H1 (cell line): ENCODE measurements around the gene CAPN2. TPM values are rescaled to one million over a fixed set of nuclear protein-coding genes. Genes with fewer than 3 reads are reported as not detected.

ENCODE experiments used
- CTCF ChIA-PET: fragments of 300-600 bp; sonication (Branson Sonifier 250); formaldehyde crosslinking; loops from one replicate; lab custom pipeline; 2021; ENCODE audit not compliant: partially characterized antibody; lab: Charles Lee
- POLR2A ChIA-PET: fragments of 300-600 bp; sonication (Branson Sonifier 250); formaldehyde crosslinking; loops from one replicate; lab custom pipeline; 2021; ENCODE audit warnings: inconsistent platforms; ENCODE audit not compliant: partially characterized antibody; lab: Charles Lee
- DNase-seq, 2 experiments: peaks; one replicate each; pipeline versions ENCODE4 v3.0.0 to v3.0.0-alpha.2; 2010 to 2022; ENCODE audit warnings: low spot score in 2 of 2, low read depth in 1 of 2, mixed read lengths in 1 of 2
- FAIRE-seq: peaks from 2 replicates; lab custom pipeline; 2011; peaks lifted over from hg19 to GRCh38; lab: Jason Lieb, UNC
- H2AFZ ChIP-seq: 2 replicates; pipeline ENCODE4 v1.8.1; 2012; ENCODE audit warnings: low read length, inconsistent platforms
- H2AK5ac ChIP-seq: 2 replicates; pipeline ENCODE4 v1.6.1; 2013; ENCODE audit warnings: low read depth, low read length
- H2BK120ac ChIP-seq: replicated peaks from 2 replicates; pipeline ENCODE3; 2013; ENCODE audit warnings: low read depth, low read length, inconsistent platforms
- H2BK12ac ChIP-seq: 2 replicates; pipeline ENCODE4 v1.6.1; 2013; ENCODE audit warnings: low read depth, low read length
- H2BK15ac ChIP-seq: 2 replicates; pipeline ENCODE4 v1.6.1; 2013; ENCODE audit warnings: low read length
- H2BK20ac ChIP-seq: 2 replicates; pipeline ENCODE4 v1.6.1; 2013; ENCODE audit warnings: low read length
- H2BK5ac ChIP-seq: 2 replicates; pipeline ENCODE4 v1.6.1; 2013; ENCODE audit warnings: low read depth, low read length
- H3K14ac ChIP-seq: 2 replicates; pipeline ENCODE4 v1.6.1; 2013; ENCODE audit warnings: inconsistent platforms; ENCODE audit not compliant: insufficient read length
- H3K18ac ChIP-seq: 2 replicates; pipeline ENCODE4 v1.6.1; 2013; ENCODE audit warnings: low read length; ENCODE audit errors: extremely low read depth
- H3K23ac ChIP-seq: 2 replicates; pipeline ENCODE4 v1.6.1; 2013; ENCODE audit warnings: inconsistent platforms; ENCODE audit not compliant: insufficient read length
- H3K23me2 ChIP-seq: 2 replicates; pipeline ENCODE4 v1.6.1; 2013; ENCODE audit warnings: low read depth, low read length
- H3K27ac ChIP-seq: 2 replicates; pipeline ENCODE4 v1.6.1; 2011; ENCODE audit warnings: low read depth, low read length, inconsistent platforms
- H3K27me3 ChIP-seq, 4 experiments: replicated peaks in 1 of 4; 1 replicate in 1 of 4; 2 replicates in 3 of 4; pipeline versions ENCODE4 v1.6.1 to v1.8.1; 2011 to 2013; ENCODE audit warnings: low read length in 3 of 4, mild to moderate bottlenecking in 3 of 4, inconsistent platforms in 2 of 4, mixed read lengths in 2 of 4, moderate library complexity in 1 of 4; ENCODE audit not compliant: control insufficient read depth in 3 of 4, insufficient read depth in 3 of 4; ENCODE audit errors: extremely low read depth in 1 of 4
- H3K36me3 ChIP-seq, 4 experiments: 2 replicates each; pipeline versions ENCODE4 v1.6.1 to v1.8.1; 2011 to 2013; ENCODE audit warnings: mild to moderate bottlenecking in 4 of 4, low read length in 3 of 4, moderate library complexity in 2 of 4, control low read depth in 1 of 4, inconsistent platforms in 1 of 4; ENCODE audit not compliant: insufficient read depth in 4 of 4, control insufficient read depth in 2 of 4
- H3K4ac ChIP-seq: replicated peaks from 2 replicates; pipeline ENCODE3; 2013; ENCODE audit warnings: low read length, low read depth, mixed read lengths, inconsistent platforms; ENCODE audit not compliant: insufficient read length
- H3K4me1 ChIP-seq, 4 experiments: replicated peaks in 1 of 4; 1 replicate in 1 of 4; 2 replicates in 3 of 4; pipeline versions ENCODE4 v1.6.1 to v1.8.1; 2011 to 2013; ENCODE audit warnings: low read length in 3 of 4, inconsistent platforms in 2 of 4, mixed read lengths in 1 of 4; ENCODE audit not compliant: insufficient read depth in 4 of 4, control insufficient read depth in 3 of 4
- H3K4me2 ChIP-seq, 2 experiments: 2 replicates each; pipeline versions ENCODE4 v1.6.1 to v1.8.1; 2011 to 2013; ENCODE audit warnings: low read depth in 2 of 2, low read length in 2 of 2, control low read depth in 1 of 2, inconsistent platforms in 1 of 2, mild to moderate bottlenecking in 1 of 2; ENCODE audit not compliant: insufficient read depth in 1 of 2
- H3K4me3 ChIP-seq, 4 experiments: fragments of 200-600, 300-600 bp in 1 of 4; sonication (generic), shearing (Covaris generic), sonication (Bioruptor Twin) in 1 of 4; 2 replicates each; pipeline versions ENCODE4 v1.5.1 to v1.8.1; 2011 to 2016; ENCODE audit warnings: low read length in 4 of 4, low read depth in 3 of 4, control low read depth in 2 of 4, inconsistent platforms in 2 of 4, mild to moderate bottlenecking in 2 of 4, mixed read lengths in 1 of 4, moderate library complexity in 1 of 4; ENCODE audit not compliant: insufficient read depth in 2 of 4; ENCODE audit errors: extremely low read depth in 1 of 4
- H3K56ac ChIP-seq: replicated peaks from 2 replicates; pipeline ENCODE3; 2013; ENCODE audit warnings: low read depth, mild to moderate bottlenecking, mixed read lengths, low read length, inconsistent platforms; ENCODE audit not compliant: insufficient read length
- H3K79me1 ChIP-seq: 2 replicates; pipeline ENCODE4 v1.6.1; 2013; ENCODE audit warnings: low read depth, low read length, control low read depth
- H3K79me2 ChIP-seq, 2 experiments: 2 replicates each; pipeline versions ENCODE4 v1.6.1 to v1.8.1; 2012 to 2013; ENCODE audit warnings: low read length in 2 of 2, mild to moderate bottlenecking in 2 of 2, inconsistent platforms in 1 of 2; ENCODE audit not compliant: insufficient read depth in 2 of 2, control insufficient read depth in 1 of 2
- H3K9ac ChIP-seq, 4 experiments: replicated peaks in 1 of 4; 1 replicate in 1 of 4; 2 replicates in 3 of 4; pipeline versions ENCODE4 v1.6.1 to v1.8.1; 2011 to 2013; ENCODE audit warnings: low read depth in 3 of 4, low read length in 3 of 4, control low read depth in 2 of 4, mild to moderate bottlenecking in 2 of 4, moderate library complexity in 2 of 4, inconsistent platforms in 1 of 4; ENCODE audit errors: extremely low read depth in 1 of 4
- H3K9me3 ChIP-seq, 2 experiments: 2 replicates each; pipeline versions ENCODE4 v1.6.1 to v1.8.1; 2012 to 2013; ENCODE audit warnings: mild to moderate bottlenecking in 2 of 2, moderate library complexity in 2 of 2, control low read depth in 1 of 2, inconsistent platforms in 1 of 2, low read depth in 1 of 2, low read length in 1 of 2, mixed read lengths in 1 of 2; ENCODE audit not compliant: insufficient read depth in 2 of 2
- H4K20me1 ChIP-seq, 2 experiments: replicated peaks in 1 of 2; 2 replicates each; pipeline versions ENCODE3 to v1.8.1; 2011 to 2013; ENCODE audit warnings: inconsistent platforms in 2 of 2, low read length in 2 of 2, mild to moderate bottlenecking in 1 of 2; ENCODE audit not compliant: insufficient read depth in 2 of 2, control insufficient read depth in 1 of 2
- H4K5ac ChIP-seq: 2 replicates; pipeline ENCODE4 v1.6.1; 2013; ENCODE audit warnings: low read length, low read depth, mixed read lengths, inconsistent platforms; ENCODE audit not compliant: insufficient read length
- H4K8ac ChIP-seq: 2 replicates; pipeline ENCODE4 v1.8.0; 2013; ENCODE audit warnings: mild to moderate bottlenecking, moderate library complexity, low read length, inconsistent platforms; ENCODE audit not compliant: insufficient read depth; ENCODE audit errors: extremely low read depth
- H4K91ac ChIP-seq: replicated peaks from 2 replicates; pipeline ENCODE3; 2013; ENCODE audit warnings: low read length, mixed read lengths, inconsistent platforms; ENCODE audit not compliant: insufficient read length
- EP300 ChIP-seq, 2 experiments: IDR thresholded peaks; 1 replicate in 1 of 2; 2 replicates in 1 of 2; pipeline ENCODE4 v1.6.1; 2011 to 2012; ENCODE audit warnings: low read depth in 2 of 2, low read length in 2 of 2, mild to moderate bottlenecking in 2 of 2, borderline replicate concordance in 1 of 2, inconsistent platforms in 1 of 2, moderate library complexity in 1 of 2
- JUN ChIP-seq: IDR thresholded peaks from 2 replicates; pipeline ENCODE4 v1.6.1; 2011; ENCODE audit warnings: low read depth, mild to moderate bottlenecking, improper control_type of control experiment, low read length
- RBBP5 ChIP-seq: IDR thresholded peaks from 2 replicates; pipeline ENCODE4 v1.7.1; 2012; ENCODE audit warnings: low read depth, mild to moderate bottlenecking, inconsistent platforms, low read length, moderate library complexity, borderline replicate concordance
- RXRA ChIP-seq: IDR thresholded peaks from 2 replicates; pipeline ENCODE4 v1.6.1; 2011; ENCODE audit warnings: low read depth, mild to moderate bottlenecking, low read length, moderate library complexity; ENCODE audit not compliant: insufficient read depth
- SAP30 ChIP-seq: fragments of 300-600 bp; sonication (generic); IDR thresholded peaks from 2 replicates; pipeline ENCODE4 v1.7.1; 2012; ENCODE audit warnings: low read length, moderate library complexity, mild to moderate bottlenecking, inconsistent platforms; ENCODE audit not compliant: insufficient read depth, insufficient replicate concordance
- SUZ12 ChIP-seq: fragments of 200-600 bp; sonication (generic); IDR thresholded peaks from 2 replicates; pipeline ENCODE4 v1.6.1; 2012; ENCODE audit warnings: mild to moderate bottlenecking, inconsistent platforms, low read length, moderate library complexity, mixed read lengths
- TBP ChIP-seq: IDR thresholded peaks from 2 replicates; pipeline ENCODE4 v1.6.1; 2011; ENCODE audit warnings: low read depth, low read length, improper control_type of control experiment
- YY1 ChIP-seq: IDR thresholded peaks from 2 replicates; pipeline ENCODE4 v1.6.1; 2011; ENCODE audit warnings: low read depth, mild to moderate bottlenecking, low read length
- WGBS, 2 experiments: shearing (Covaris generic) in 1 of 2; methylation state at CpG; one replicate each; pipeline versions ENCODE4 v1.1.6 to v1.1.7; 2013 to 2015; ENCODE audit warnings: low lambda C conversion rate in 2 of 2, mixed read lengths in 2 of 2, inconsistent platforms in 1 of 2, low coverage in 1 of 2, missing lambda C conversion rate in 1 of 2; ENCODE audit not compliant: insufficient replicate concordance in 2 of 2, insufficient coverage in 1 of 2, insufficient read length in 1 of 2; ENCODE audit errors: extremely low coverage in 1 of 2, missing lambda C conversion rate in 1 of 2; 5-methylcytosine and 5-hydroxymethylcytosine counted together
- polyA plus RNA-seq, 7 experiments: library from polyadenylated mRNA; depleted of rRNA in 3 of 7; stranded (reverse) in 5 of 7; unstranded in 2 of 7; fragments of >200 nt in 5 of 7; fragments of 200-250 nt in 2 of 7; gene quantifications; 1 replicate in 5 of 7; 2 replicates in 1 of 7; 4 replicates in 1 of 7; pipeline versions ENCODE4 v1.2.1 to v1.2.3, GENCODE V29; 2011 to 2013; ENCODE audit warnings: missing spikeins in 2 of 7, mixed read lengths in 2 of 7
- total RNA-seq: library from RNA; stranded (reverse); fragmentation: NEBNext Ultra II Directional; extraction: Animal tissue kit (Norgen Biotek cat#: 25700); gene quantifications from 2 replicates; pipeline ENCODE4 v1.2.1, GENCODE V29; 2021
- TF ChIP-seq, protein P1 (sequence below): IDR thresholded peaks from 2 replicates; pipeline ENCODE4 v1.6.1; 2011; ENCODE audit warnings: low read depth, mild to moderate bottlenecking, low read length; ENCODE audit not compliant: insufficient read depth

Gene CAPN2
- total and polyA plus RNA-seq, 2 of the 8 experiments (the other 6 are each of a cell fraction or from before 2014, with no cell fraction given), result 9.2 to 10.3 TPM

DNA sequence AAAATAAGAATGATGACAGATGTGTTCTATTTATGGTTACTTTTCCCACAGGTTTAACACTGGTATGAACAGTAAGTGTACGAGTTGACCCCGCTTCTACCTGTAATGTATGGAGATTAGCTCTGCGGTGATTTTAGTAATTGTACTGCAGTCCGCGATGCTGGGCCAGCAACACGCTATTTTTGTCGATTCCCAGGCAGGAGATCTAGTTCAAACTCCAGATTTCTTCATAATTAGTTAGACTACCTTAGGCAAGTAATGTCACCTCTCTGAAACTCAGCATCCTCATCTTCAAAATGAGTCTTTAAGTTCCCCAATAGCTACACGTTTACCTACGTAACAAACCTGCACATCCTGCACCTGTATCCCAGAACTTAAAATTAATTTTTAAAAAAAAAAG, 111.9 kb downstream of the CAPN2 start:
- H3K23ac ChIP-seq, result no peak overlapping the region
- no peak overlapping the region for H2BK15ac ChIP-seq
- FAIRE-seq, result no peak
- CTCF ChIA-PET, result interaction anchor here (2.1 kb wide), 1 partner anchor 13 kb away, joined by 16 read pairs; no protein-coding TSS in a partner anchor
- no peak overlapping the region for H3K18ac ChIP-seq
- H2BK12ac ChIP-seq, result no peak overlapping the region
- no peaks in the 10 kb centered on the region for H3K9me3 ChIP-seq
- no peak overlapping the region for H4K8ac ChIP-seq
- WGBS, 2 experiments, result 89% methylated on average over 9 of the region's 9 CpGs; no CpG with 5 or more reads in 1 of the 2 experiments
- no peak overlapping the region for H2BK20ac ChIP-seq
- POLR2A ChIA-PET, result interaction anchor here (0.6 to 4.9 kb wide), 4 partner anchors 13 to 303 kb away, joined by 3 to 28 read pairs (median 4); partner anchors contain the start of gene TP53BP2
- H4K20me1 ChIP-seq, result peaks cover 13 to 17% of the 10 kb centered on the region in 2 experiments
- peaks cover 0 to 7% (median 3%) of the 10 kb centered on the region in 4 experiments; a peak in 5 of 7 replicates for H3K4me1 ChIP-seq
- no peak overlapping the region for H3K4me2 ChIP-seq
- H3K36me3 ChIP-seq, result peaks cover 0 to 19% (median 3%) of the 10 kb centered on the region in 4 experiments; a peak in 5 of 8 replicates
- no peak overlapping the region for H4K91ac ChIP-seq
- no peaks in the 10 kb centered on the region; the same call in 1 of the 2 replicates for H3K23me2 ChIP-seq
- peaks cover 33 to 90% of the 10 kb centered on the region in 2 experiments for H3K79me2 ChIP-seq
- no peak overlapping the region for H3K14ac ChIP-seq
- H2AK5ac ChIP-seq, result no peak overlapping the region
- no peak overlapping the region for H2AFZ ChIP-seq
- H2BK120ac ChIP-seq, result no peak overlapping the region
- no peak overlapping the region for H3K56ac ChIP-seq
- no peak overlapping the region for H3K4ac ChIP-seq
- H3K79me1 ChIP-seq, result peaks cover 25% of the 10 kb centered on the region
- no peaks in the 10 kb centered on the region for H3K27me3 ChIP-seq
- no peak overlapping the region for H3K9ac ChIP-seq
- H3K27ac ChIP-seq, result no peak overlapping the region
- H4K5ac ChIP-seq, result no peak overlapping the region
- no peak overlapping the region for H3K4me3 ChIP-seq
- no peak for DNase-seq
- no peak overlapping the region for H2BK5ac ChIP-seq
- no peak for TF ChIP-seq TBP
- no peak for TF ChIP-seq EP300 (IDR thresholded peaks at IDR 0.05; ENCODE audit: borderline replicate concordance in 1 of 2, low read depth in 2 of 2, low read length in 2 of 2)
- no peak for TF ChIP-seq JUN
- no peak for TF ChIP-seq RBBP5
- TF ChIP-seq, protein P1, sequence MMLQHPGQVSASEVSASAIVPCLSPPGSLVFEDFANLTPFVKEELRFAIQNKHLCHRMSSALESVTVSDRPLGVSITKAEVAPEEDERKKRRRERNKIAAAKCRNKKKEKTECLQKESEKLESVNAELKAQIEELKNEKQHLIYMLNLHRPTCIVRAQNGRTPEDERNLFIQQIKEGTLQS, result no peak
- no peak for TF ChIP-seq SAP30
- TF ChIP-seq YY1, result no peak
- no peak for TF ChIP-seq SUZ12
- TF ChIP-seq RXRA, result no peak
